MM.1S (cell line): ENCODE data around the gene KXD1.

Experiments used
- DNase-seq: peaks from one replicate; pipeline ENCODE4 v3.0.0-alpha.2; 2015
- H2AFZ ChIP-seq: fragments of 300-600 bp; sonication (generic); 2 replicates; pipeline ENCODE4 v1.6.0; 2016; ENCODE audit warnings: antibody characterized with exemption, low read length
- H3F3A ChIP-seq: fragments of 300-600 bp; sonication (generic); 2 replicates; pipeline ENCODE4 v1.6.1; 2016; ENCODE audit warnings: mild to moderate bottlenecking, antibody characterized with exemption, low read length, moderate library complexity, mixed read lengths; ENCODE audit not compliant: insufficient read depth
- H3K27ac ChIP-seq: fragments of 300-600 bp; sonication (generic); 2 replicates; pipeline ENCODE4 v1.5.1; 2016; ENCODE audit warnings: mild to moderate bottlenecking, low read length
- H3K27me3 ChIP-seq: fragments of 300-600 bp; sonication (generic); replicated peaks from 2 replicates; pipeline ENCODE4 v1.6.0; 2016; ENCODE audit warnings: low read length; ENCODE audit not compliant: insufficient read depth
- H3K36me3 ChIP-seq: fragments of 300-600 bp; sonication (generic); replicated peaks from 2 replicates; pipeline ENCODE4 v1.6.1; 2016; ENCODE audit warnings: mild to moderate bottlenecking, low read length, mixed read lengths; ENCODE audit not compliant: insufficient read depth
- H3K4me1 ChIP-seq: fragments of 300-600 bp; sonication (generic); 2 replicates; pipeline ENCODE4 v1.6.1; 2016; ENCODE audit warnings: low read length, mixed read lengths
- H3K4me2 ChIP-seq: fragments of 300-600 bp; sonication (generic); 2 replicates; pipeline ENCODE4 v1.6.0; 2016; ENCODE audit warnings: low read depth, low read length
- H3K4me3 ChIP-seq: fragments of 300-600 bp; sonication (generic); 2 replicates; pipeline ENCODE4 v1.5.1; 2016; ENCODE audit warnings: low read length, mixed read lengths
- H3K79me2 ChIP-seq: fragments of 300-600 bp; sonication (generic); 2 replicates; pipeline ENCODE4 v1.6.1; 2016; ENCODE audit warnings: mixed run types, low read length, mixed read lengths
- H3K9ac ChIP-seq: fragments of 300-600 bp; sonication (generic); 2 replicates; pipeline ENCODE4 v1.6.1; 2016; ENCODE audit warnings: low read length, mixed read lengths
- H3K9me2 ChIP-seq: fragments of 300-600 bp; sonication (generic); replicated peaks from 2 replicates; pipeline ENCODE4 v1.6.1; 2016; ENCODE audit warnings: mild to moderate bottlenecking, low read length, mixed read lengths; ENCODE audit not compliant: insufficient read depth
- H3K9me3 ChIP-seq: fragments of 300-600 bp; sonication (generic); replicated peaks from 2 replicates; pipeline ENCODE4 v1.6.1; 2016; ENCODE audit warnings: mild to moderate bottlenecking, low read length, mixed read lengths; ENCODE audit not compliant: insufficient read depth
- H4K20me1 ChIP-seq: fragments of 300-600 bp; sonication (generic); 2 replicates; pipeline ENCODE4 v1.6.1; 2016; ENCODE audit warnings: mild to moderate bottlenecking, low read length, moderate library complexity, mixed read lengths; ENCODE audit not compliant: insufficient read depth
- CTCF ChIP-seq: fragments of 300-600 bp; sonication (generic); IDR thresholded peaks from 2 replicates; pipeline ENCODE4 v1.5.1; 2016; ENCODE audit warnings: antibody characterized with exemption, low read length, mixed read lengths
- EZH2 ChIP-seq: fragments of 300-600 bp; sonication (generic); optimal IDR thresholded peaks from 2 replicates; pipeline ENCODE3; 2017; ENCODE audit warnings: low read depth, mild to moderate bottlenecking, antibody characterized with exemption, low read length, mixed read lengths
- EZH2phosphoT487 ChIP-seq: fragments of 300-600 bp; sonication (generic); IDR thresholded peaks from 2 replicates; pipeline ENCODE4 v1.6.1; 2018; ENCODE audit warnings: antibody characterized with exemption, low read length

KXD1 gene

GRCh38 chr19:18517606-18518005, 40.1 kb upstream of the KXD1 start:
- no peaks in the 10 kb centered on the region for H3K9me3 ChIP-seq
- no peaks in the 10 kb centered on the region for H3K36me3 ChIP-seq
- H3K79me2 ChIP-seq, result peaks cover 92% of the 10 kb centered on the region
- H3K4me1 ChIP-seq, result peaks cover 11% of the 10 kb centered on the region
- no peak overlapping the region for H3K4me3 ChIP-seq
- H4K20me1 ChIP-seq, result peaks cover 70% of the 10 kb centered on the region
- H3K9me2 ChIP-seq, result no peaks in the 10 kb centered on the region
- no peak overlapping the region for H3K27ac ChIP-seq
- DNase-seq, result no peak
- H3K9ac ChIP-seq, result no peak overlapping the region
- H3F3A ChIP-seq, result peaks cover 18% of the 10 kb centered on the region
- TF ChIP-seq EZH2, result no peak
- no peak for TF ChIP-seq CTCF
- no peak for TF ChIP-seq EZH2phosphoT487
- no peak overlapping the region for H3K4me2 ChIP-seq
- no peaks in the 10 kb centered on the region for H3K27me3 ChIP-seq
- no peak overlapping the region for H2AFZ ChIP-seq

GRCh38 chr19:18518639-18519038, 39.0 kb upstream of the KXD1 start:
- no peaks in the 10 kb centered on the region for H3K36me3 ChIP-seq
- no peak overlapping the region for H2AFZ ChIP-seq
- no peak overlapping the region for H3K9ac ChIP-seq
- H3F3A ChIP-seq, result peaks cover 18% of the 10 kb centered on the region
- no peaks in the 10 kb centered on the region for H3K27me3 ChIP-seq
- H3K4me1 ChIP-seq, result peaks cover 11% of the 10 kb centered on the region
- H3K9me2 ChIP-seq, result no peaks in the 10 kb centered on the region
- no peak for DNase-seq
- no peaks in the 10 kb centered on the region for H3K9me3 ChIP-seq
- no peak for TF ChIP-seq CTCF
- TF ChIP-seq EZH2phosphoT487, result no peak
- no peak for TF ChIP-seq EZH2
- H3K79me2 ChIP-seq, result peaks cover 82% of the 10 kb centered on the region
- peak overlapping the region; percentile 90; the same call in 1 of the 2 replicates for H3K4me2 ChIP-seq
- H3K4me3 ChIP-seq, result no peak overlapping the region
- H4K20me1 ChIP-seq, result peaks cover 61% of the 10 kb centered on the region
- no peak overlapping the region; the same call in 1 of the 2 replicates for H3K27ac ChIP-seq

DNA sequence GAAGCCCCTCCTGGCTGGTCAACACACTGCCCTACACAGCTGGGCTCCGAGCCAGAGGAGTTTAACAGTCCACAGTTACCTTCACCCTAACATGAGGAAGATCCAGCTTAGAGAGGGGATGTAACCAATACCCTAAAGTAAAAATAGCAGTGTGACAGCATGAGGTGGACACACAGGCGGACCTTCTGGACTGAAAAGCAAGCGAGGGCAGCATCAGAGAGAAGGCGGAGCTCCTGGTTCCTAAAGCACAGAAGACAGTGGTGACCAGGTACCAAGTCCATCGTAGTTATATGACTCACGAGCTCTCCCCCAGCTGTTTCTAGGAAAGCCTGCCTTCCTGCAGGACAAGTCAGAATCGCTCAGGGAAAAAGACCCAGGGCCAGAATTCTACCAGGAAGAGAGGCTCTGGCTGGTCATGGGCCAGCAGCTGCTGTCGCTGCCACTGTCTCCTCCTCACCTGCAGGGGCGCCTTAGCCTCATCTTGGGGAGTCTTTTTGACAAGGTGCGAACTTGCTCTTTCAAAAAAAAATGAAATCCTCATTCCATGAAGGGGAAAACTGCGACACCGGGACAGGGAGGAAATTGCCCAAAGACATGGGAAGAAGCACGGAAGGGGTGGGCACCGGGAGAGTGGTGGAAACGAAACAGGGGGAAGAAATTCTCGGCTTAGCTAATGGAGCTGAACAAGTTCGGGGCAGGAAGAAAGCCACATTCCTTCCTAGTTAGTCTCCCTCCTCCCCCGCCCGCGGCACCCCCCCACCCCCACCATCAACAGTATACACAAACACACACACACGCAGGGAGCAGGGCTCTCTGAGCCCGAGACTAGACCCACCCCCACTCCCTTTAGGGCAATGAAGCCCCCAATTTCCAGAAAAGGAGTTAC, 37.5 kb upstream of the KXD1 start:
- no peaks in the 10 kb centered on the region for H3K36me3 ChIP-seq
- TF ChIP-seq EZH2, result no peak
- peak; percentile 84 for TF ChIP-seq CTCF
- H3K9me2 ChIP-seq, result no peaks in the 10 kb centered on the region
- H3K9me3 ChIP-seq, result no peaks in the 10 kb centered on the region
- peaks cover 18% of the 10 kb centered on the region for H3F3A ChIP-seq
- H3K9ac ChIP-seq, result peak overlapping the region; percentile 98
- peak overlapping the region; percentile 86 for H3K27ac ChIP-seq
- peaks cover 48% of the 10 kb centered on the region for H4K20me1 ChIP-seq
- H3K4me3 ChIP-seq, result peak overlapping the region; percentile 98
- no peak overlapping the region for H2AFZ ChIP-seq
- peak overlapping the region; percentile 90 for H3K4me2 ChIP-seq
- peaks cover 66% of the 10 kb centered on the region for H3K79me2 ChIP-seq
- H3K27me3 ChIP-seq, result no peaks in the 10 kb centered on the region
- DNase-seq, result peak; percentile 83
- peaks cover 11% of the 10 kb centered on the region for H3K4me1 ChIP-seq
